ENCODE results near the gene ADAMTSL1.
"Not testable (repeated sequence)": the region's sequence is repeated elsewhere in the genome, so short reads cannot be mapped to it uniquely, and the experiment has no call there.

The ADAMTSL1 gene

GRCh38 chr9:18861609-18862544 lies 387.9 kb downstream of the ADAMTSL1 start:
- no peak for DNase-seq (ENCODE audit: low read depth, low spot score)

- no peak for DNase-seq (ENCODE audit: low read depth, low spot score)
These were observed 389.8 kb downstream of the ADAMTSL1 start for GRCh38 chr9:18863791-18864190.

DNA sequence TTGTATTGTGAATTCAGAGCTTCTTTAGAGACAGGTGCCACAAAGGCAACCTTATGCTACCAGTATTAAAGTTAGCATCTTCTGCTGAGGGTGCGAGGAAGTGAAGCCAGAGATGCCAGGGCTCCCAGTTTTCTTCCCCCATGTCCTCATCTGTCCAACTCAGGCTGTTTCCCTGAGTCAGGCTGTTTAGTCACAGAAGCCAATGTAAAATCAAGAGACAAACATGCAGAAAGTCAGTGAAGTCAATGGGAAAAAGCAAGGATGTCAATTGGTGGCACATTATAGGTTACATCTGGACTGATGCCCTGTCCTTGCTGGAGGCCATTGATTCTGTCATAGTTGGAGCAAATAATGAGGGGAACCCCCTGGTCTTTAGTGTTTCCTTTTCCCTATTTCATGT lies 390.6 kb downstream of the ADAMTSL1 start:
- DNase-seq (ENCODE audit: low read depth, low spot score), result no peak

DNA sequence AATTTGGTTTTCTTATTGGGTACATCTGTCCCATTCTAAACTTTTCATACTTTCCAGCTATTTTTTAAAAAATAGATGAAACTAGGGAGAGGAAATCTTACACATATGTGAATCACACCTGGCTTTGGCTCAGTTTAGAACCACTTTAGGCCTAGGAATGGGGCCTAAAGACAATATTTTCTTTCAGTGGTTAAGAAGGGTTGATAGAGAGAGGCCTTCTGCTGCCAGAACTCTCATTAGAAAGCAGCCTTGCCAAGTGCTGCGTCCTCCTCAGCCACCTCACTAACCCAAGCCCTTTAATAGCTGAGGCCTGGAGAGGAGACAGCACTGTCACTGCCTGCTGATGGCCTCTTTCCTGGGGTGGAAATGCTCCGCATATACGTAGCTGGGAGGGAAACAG lies 391.6 kb downstream of the ADAMTSL1 start:
- DNase-seq (ENCODE audit: low read depth, low spot score), result no peak

DNA sequence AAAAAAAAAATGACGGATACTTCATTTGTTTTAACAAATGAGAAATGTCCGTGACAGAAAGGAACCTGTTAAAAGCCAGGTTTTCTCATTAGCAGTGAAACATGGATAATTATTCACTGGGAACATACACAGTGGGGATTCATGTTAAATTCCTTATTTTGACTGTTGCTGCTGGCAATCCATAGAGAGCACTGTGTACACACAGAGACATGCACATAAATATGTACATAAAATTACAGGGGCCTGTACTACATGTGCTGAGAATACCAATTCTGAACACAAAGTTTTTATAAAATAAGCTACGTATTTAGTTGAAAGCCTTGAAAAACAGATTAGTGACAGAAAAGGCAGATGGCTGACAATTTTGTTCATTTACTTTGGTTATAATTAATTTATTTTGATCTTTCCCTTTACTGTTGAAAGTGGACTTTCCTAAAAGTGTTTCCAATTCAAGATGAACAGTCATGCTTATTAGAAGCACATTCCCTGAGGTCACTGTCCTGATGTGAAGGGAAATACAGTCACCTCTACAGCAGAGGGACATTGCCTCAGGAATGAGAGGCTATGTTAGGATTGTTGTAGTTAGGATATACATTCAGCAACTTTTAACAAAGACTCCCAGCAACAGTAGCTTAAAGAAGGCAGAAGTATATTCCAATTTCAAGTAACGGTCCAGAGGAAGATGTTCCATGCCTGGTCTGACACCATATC lies 392.3 kb downstream of the ADAMTSL1 start:
- no peak for DNase-seq (ENCODE audit: low read depth, low spot score)

- no peak for DNase-seq (ENCODE audit: low read depth, low spot score)
These were observed 395.8 kb downstream of the ADAMTSL1 start for GRCh38 chr9:18869725-18870124.

GRCh38 chr9:18874069-18874468 lies 400.1 kb downstream of the ADAMTSL1 start:
- no peak for DNase-seq (ENCODE audit: low read depth, low spot score)

GRCh38 chr9:18874990-18875389 lies 401.0 kb downstream of the ADAMTSL1 start:
- DNase-seq (ENCODE audit: low read depth, low spot score), result not testable (repeated sequence)

- no peak for DNase-seq (ENCODE audit: low read depth, low spot score)
These were observed 404.0 kb downstream of the ADAMTSL1 start for GRCh38 chr9:18877984-18878383.

DNA sequence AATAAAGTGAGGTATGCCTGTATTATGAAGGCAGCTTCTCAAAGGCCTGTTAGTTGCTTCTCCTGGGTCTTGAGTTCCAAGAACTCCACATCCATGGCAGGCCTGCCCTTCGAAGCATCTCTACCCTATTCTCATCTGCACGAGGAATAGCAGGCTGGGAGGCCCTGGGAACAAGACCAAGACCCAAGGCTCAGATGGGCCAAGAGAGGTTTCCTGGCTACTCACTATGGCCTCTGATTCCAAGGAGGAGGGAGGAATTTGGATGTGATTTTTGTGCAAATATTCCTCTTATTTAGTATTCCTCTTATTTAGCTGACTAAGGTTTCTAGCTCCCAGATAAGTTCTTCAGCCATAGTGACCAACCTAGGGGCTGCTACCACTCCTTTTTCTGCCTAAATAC lies 407.8 kb downstream of the ADAMTSL1 start:
- DNase-seq (ENCODE audit: low read depth, low spot score), result no peak

DNA sequence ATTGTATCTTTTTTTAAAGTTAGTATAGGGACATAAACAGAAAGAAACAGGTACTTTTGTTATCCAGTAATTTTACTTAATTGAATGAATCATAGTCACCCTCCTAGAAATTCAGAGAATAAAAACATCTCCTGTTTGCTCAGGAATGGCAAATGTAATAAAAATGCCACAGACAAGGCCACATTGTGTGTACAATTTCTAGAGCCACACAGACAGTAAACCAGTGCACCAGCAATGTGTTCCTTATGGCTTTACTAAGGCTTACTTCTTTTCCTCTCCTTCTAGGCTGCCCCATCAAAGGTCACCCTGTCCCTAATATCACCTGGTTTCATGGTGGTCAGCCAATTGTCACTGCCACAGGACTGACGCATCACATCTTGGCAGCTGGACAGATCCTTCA lies 413.6 kb downstream of the ADAMTSL1 start:
- DNase-seq (ENCODE audit: low read depth, low spot score), result no peak

DNA sequence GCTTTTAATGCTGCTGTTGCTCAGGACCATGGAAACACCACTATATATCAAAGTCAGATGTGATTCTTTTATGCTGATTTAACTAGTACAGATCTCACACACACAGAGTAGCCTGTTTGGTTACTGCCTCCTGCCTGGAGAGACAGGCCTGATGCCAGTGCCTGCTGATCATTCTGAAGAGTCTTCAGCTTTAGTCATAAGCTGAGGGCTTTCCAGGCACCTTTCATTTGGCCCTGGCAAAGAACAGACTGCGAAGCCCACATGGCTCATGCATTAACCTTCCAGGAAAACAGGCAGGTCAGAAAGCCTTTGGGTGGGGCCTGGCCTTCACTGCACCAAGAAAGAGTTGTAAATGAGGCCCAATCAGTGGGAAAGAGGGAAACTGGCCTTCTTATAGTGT lies 414.3 kb downstream of the ADAMTSL1 start:
- no peak for DNase-seq (ENCODE audit: low read depth, low spot score)

GRCh38 chr9:18889550-18889949 lies 415.6 kb downstream of the ADAMTSL1 start:
- DNase-seq (ENCODE audit: low read depth, low spot score), result no peak

DNA sequence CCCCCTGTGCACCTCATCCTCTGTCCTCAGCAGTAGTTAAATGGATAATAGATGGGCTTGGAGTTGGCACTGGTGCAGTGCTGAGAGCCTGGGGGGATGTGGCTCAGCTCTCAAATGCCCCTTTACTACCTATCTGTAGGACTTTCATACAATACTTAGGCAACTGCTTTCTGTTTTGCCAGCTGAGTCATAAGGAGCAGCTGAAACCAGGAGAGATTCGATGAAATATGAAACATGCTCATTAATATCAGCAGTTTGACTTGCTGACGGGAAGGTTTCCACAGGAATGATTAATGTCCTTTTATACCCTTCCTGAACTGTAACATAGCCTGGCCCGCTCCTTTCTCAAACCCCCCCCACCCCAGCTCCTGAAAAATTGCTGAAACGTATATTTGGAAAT lies 416.4 kb downstream of the ADAMTSL1 start:
- DNase-seq (ENCODE audit: low read depth, low spot score), result no peak

DNA sequence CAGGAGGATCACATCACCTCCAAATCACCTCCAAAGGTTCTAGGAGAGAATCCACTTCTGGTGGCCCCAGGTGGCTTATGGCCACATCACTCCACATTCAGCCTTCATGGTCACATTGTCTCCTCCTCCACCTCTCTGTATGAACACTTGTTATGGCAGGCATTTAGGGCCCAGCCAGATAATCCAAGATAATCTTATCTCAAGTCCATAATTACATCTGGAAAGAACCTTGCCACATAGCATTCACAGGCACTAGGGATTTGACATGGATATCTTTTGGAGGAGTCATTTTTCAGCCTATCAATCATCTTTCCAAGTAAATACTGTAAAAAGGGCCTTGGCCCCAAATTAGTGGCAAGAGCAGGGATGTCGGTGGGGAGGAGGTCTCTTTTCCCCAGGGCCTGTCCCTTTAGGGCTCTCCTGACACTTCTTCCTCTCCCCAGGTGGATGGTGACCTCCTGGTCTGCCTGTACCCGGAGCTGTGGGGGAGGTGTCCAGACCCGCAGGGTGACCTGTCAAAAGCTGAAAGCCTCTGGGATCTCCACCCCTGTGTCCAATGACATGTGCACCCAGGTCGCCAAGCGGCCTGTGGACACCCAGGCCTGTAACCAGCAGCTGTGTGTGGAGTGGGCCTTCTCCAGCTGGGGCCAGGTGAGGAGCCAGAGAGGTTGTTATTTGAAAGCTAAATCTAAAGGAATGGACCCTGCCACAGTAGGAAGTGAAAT lies 418.2 kb downstream of the ADAMTSL1 start:
- DNase-seq (ENCODE audit: low read depth, low spot score), result no peak

GRCh38 chr9:18893046-18893445 lies 419.1 kb downstream of the ADAMTSL1 start:
- DNase-seq (ENCODE audit: low read depth, low spot score), result no peak

DNA sequence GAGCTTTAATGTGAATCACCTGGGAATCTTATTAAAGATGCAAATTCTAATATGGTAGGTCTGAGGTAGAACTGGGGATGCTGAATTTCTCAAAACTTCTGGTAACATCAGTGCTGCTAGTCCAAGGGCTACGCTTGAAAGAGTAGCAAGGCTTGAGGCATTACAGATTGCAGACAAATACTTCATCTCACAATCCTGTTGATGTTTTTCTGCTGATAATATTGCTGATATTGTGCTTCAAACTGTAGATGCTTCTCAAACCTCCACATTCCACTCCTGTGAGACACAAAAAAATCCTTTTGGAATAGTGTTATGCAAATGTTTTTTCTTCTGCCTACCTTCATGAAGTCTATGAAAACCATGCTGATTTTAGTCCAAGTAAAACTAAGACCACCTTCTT lies 419.5 kb downstream of the ADAMTSL1 start:
- no peak for DNase-seq (ENCODE audit: low read depth, low spot score)

GRCh38 chr9:18896004-18896403 lies 422.1 kb downstream of the ADAMTSL1 start:
- no peak for DNase-seq (ENCODE audit: low read depth, low spot score)

DNA sequence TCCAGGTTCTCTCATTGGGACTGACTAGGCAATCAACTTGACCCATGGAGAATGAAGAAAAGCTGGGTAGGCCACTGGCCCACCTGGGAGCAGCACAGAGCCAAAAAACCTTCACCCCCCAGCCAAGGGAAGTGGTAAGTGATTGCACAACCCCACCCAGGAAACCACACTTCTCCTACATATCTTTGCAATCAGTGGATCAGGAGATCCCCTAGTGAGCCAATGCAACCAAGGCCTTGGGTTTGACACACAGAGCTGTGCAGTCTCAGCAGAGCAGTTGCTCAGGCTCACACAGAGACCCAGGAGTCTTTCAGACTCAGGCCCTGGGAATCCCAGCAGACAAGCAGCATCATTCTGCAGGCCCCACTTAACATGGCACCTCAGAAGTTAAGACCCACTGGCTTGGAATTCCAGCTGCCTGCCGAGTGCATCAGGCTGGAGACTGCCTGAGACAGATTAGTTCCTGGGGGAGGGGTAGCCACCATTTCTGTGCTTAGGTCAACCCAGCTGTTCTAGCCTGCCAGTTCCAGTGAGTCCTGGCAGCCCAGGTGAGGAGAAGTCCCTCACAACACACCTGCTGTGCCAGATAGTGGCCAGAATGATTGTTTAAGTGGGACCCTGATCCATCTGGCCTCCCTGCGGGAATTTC lies 422.7 kb downstream of the ADAMTSL1 start:
- DNase-seq (ENCODE audit: low read depth, low spot score), result no peak

DNA sequence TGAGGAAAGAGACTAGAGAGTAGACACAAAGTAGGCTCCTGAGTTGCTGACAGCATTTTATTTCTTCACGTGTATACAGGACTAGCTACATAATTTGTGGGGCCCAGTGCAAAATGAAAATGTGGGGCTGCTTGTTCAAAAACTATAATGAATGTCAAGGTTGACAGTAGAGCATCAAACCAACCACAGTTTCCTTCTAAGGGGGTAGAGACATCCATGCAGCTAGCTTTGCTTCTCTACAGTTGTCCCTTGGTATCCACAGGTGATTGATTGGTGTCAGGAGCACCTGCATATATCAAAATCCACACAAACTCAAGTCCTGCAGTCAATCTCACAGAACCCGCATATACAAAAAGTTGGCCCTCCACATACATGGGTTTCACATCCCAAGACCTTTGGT lies 429.5 kb downstream of the ADAMTSL1 start:
- no peak for DNase-seq (ENCODE audit: low read depth, low spot score)

- DNase-seq (ENCODE audit: low read depth, low spot score), result no peak
These were observed 431.3 kb downstream of the ADAMTSL1 start for GRCh38 chr9:18905028-18905882.
